SK-N-SH (cell line): Measurements from ENCODE around the gene ISLR2. TPM values are rescaled to one million over a fixed set of nuclear protein-coding genes. Genes with fewer than 3 reads are reported as not detected.

ENCODE experiments used
- CTCF ChIA-PET: fragments of 300-600, 350-600 bp; formaldehyde crosslinking; extraction: SDS; loops from one replicate; lab custom pipeline; 2021; lab: Yijun Ruan, JAX
- POLR2A ChIA-PET: fragments of 350-600 bp; sonication (Branson Sonifier 250); formaldehyde crosslinking; extraction: SDS; loops from one replicate; lab custom pipeline; 2020; ENCODE audit warnings: antibody characterized with exemption, inconsistent platforms; lab: Yijun Ruan, JAX
- DNase-seq: peaks from one replicate; pipeline ENCODE4 v3.0.0; 2012
- H2AFZ ChIP-seq: fragments of 200-600 bp; sonication (generic); 2 replicates; pipeline ENCODE4 v1.8.1; 2016; ENCODE audit warnings: antibody characterized with exemption, mild to moderate bottlenecking, low read depth
- H3F3A ChIP-seq: fragments of 200-600 bp; sonication (generic); replicated peaks from 2 replicates; pipeline ENCODE3; 2016; ENCODE audit warnings: antibody characterized with exemption, mild to moderate bottlenecking; ENCODE audit not compliant: insufficient read depth
- H3K27ac ChIP-seq, 2 experiments: fragments of 200-500 bp in 1 of 2; fragments of 200-600 bp in 1 of 2; sonication (Bioruptor generic) in 1 of 2; sonication (generic), shearing (Covaris generic) in 1 of 2; 2 replicates each; pipeline versions ENCODE4 v1.5.1 to v1.6.1; 2014 to 2016; ENCODE audit warnings: low read depth in 2 of 2, inconsistent platforms in 1 of 2, low read length in 1 of 2, mild to moderate bottlenecking in 1 of 2, mixed read lengths in 1 of 2
- H3K27me3 ChIP-seq: fragments of 200-600 bp; sonication (generic), shearing (Covaris generic); 2 replicates; pipeline ENCODE4 v1.6.1; 2016; ENCODE audit warnings: mixed run types; ENCODE audit not compliant: insufficient read depth
- H3K36me3 ChIP-seq, 2 experiments: fragments of 200-500 bp in 1 of 2; fragments of 200-600 bp in 1 of 2; sonication (Bioruptor generic) in 1 of 2; sonication (generic) in 1 of 2; replicated peaks in 1 of 2; 2 replicates each; pipeline versions ENCODE3 to v1.5.1; 2014 to 2016; ENCODE audit warnings: low read length in 1 of 2, mild to moderate bottlenecking in 1 of 2; ENCODE audit not compliant: insufficient read depth in 2 of 2, control insufficient read depth in 1 of 2
- H3K4me1 ChIP-seq, 2 experiments: fragments of 200-500 bp in 1 of 2; fragments of 200-600 bp in 1 of 2; sonication (Bioruptor generic) in 1 of 2; sonication (generic), shearing (Covaris generic) in 1 of 2; 2 replicates each; pipeline versions ENCODE4 v1.5.1 to v1.6.1; 2014 to 2016; ENCODE audit warnings: low read depth in 1 of 2, low read length in 1 of 2, mixed run types in 1 of 2; ENCODE audit not compliant: insufficient read depth in 2 of 2, control insufficient read depth in 1 of 2
- H3K4me2 ChIP-seq: fragments of 200-600 bp; sonication (generic), shearing (Covaris generic); 2 replicates; pipeline ENCODE4 v1.6.1; 2017; ENCODE audit warnings: mixed run types
- H3K4me3 ChIP-seq, 2 experiments: fragments of 200-500 bp in 1 of 2; fragments of 200-600 bp in 1 of 2; sonication (Bioruptor generic) in 1 of 2; sonication (generic), shearing (Covaris generic) in 1 of 2; 2 replicates each; pipeline versions ENCODE4 v1.5.1 to v1.8.1; 2014 to 2016; ENCODE audit warnings: low read depth in 2 of 2, inconsistent platforms in 1 of 2, low read length in 1 of 2, mild to moderate bottlenecking in 1 of 2, mixed read lengths in 1 of 2, moderate library complexity in 1 of 2
- H3K79me2 ChIP-seq: fragments of 200-600 bp; sonication (generic); 2 replicates; pipeline ENCODE4 v1.8.1; 2017; ENCODE audit warnings: mild to moderate bottlenecking; ENCODE audit not compliant: insufficient read depth
- H3K9ac ChIP-seq: fragments of 200-600 bp; sonication (generic); 2 replicates; pipeline ENCODE4 v1.6.1; 2017; ENCODE audit warnings: mixed run types
- H3K9me2 ChIP-seq: fragments of 200-600 bp; sonication (generic); 2 replicates; pipeline ENCODE4 v1.6.1; 2017; ENCODE audit warnings: mixed run types
- H3K9me3 ChIP-seq: fragments of 200-600 bp; sonication (generic); 2 replicates; pipeline ENCODE4 v1.6.1; 2017; ENCODE audit warnings: mixed run types, mild to moderate bottlenecking, moderate library complexity
- H4K20me1 ChIP-seq: fragments of 200-600 bp; sonication (generic); 2 replicates; pipeline ENCODE4 v1.6.1; 2017; ENCODE audit warnings: mild to moderate bottlenecking, mixed run types; ENCODE audit not compliant: insufficient read depth
- CHD2 ChIP-seq: fragments of 150-350 bp; IDR thresholded peaks from 2 replicates; pipeline ENCODE4 v1.6.1; 2018; ENCODE audit warnings: low read length; ENCODE audit not compliant: partially characterized antibody
- EP300 ChIP-seq, 2 experiments: IDR thresholded peaks; 2 replicates each; pipeline versions ENCODE4 v1.4.0 to v1.6.1; 2012; ENCODE audit warnings: borderline replicate concordance in 1 of 2, low read depth in 1 of 2, low read length in 1 of 2
- EZH2phosphoT487 ChIP-seq: fragments of 200-600 bp; sonication (generic); IDR thresholded peaks from 2 replicates; pipeline ENCODE4 v1.6.1; 2017; ENCODE audit warnings: low read depth, mixed run types, mild to moderate bottlenecking, antibody characterized with exemption, moderate library complexity, borderline replicate concordance
- FOSL2 ChIP-seq: IDR thresholded peaks from 2 replicates; pipeline ENCODE4 v1.4.0; 2012; ENCODE audit warnings: low read depth, mild to moderate bottlenecking, moderate library complexity, borderline replicate concordance
- FOXJ3 ChIP-seq: sonication (generic); formaldehyde crosslinking; IDR thresholded peaks from 2 replicates; pipeline ENCODE4 v1.5.1; 2020; ENCODE audit warnings: mild to moderate bottlenecking, missing genetic modification reagents
- FOXM1 ChIP-seq: IDR thresholded peaks from 2 replicates; pipeline ENCODE4 v1.4.0; 2012; ENCODE audit warnings: low read depth, mild to moderate bottlenecking
- GATA2 ChIP-seq: sonication (generic); formaldehyde crosslinking; IDR thresholded peaks from 2 replicates; pipeline ENCODE4 v1.5.0; 2020; ENCODE audit warnings: mild to moderate bottlenecking, missing genetic modification reagents
- JUND ChIP-seq: IDR thresholded peaks from 2 replicates; pipeline ENCODE4 v1.4.0; 2012
- MEF2A ChIP-seq: IDR thresholded peaks from 2 replicates; pipeline ENCODE4 v1.4.0; 2012; ENCODE audit warnings: low read depth, borderline replicate concordance
- MXI1 ChIP-seq: IDR thresholded peaks from 2 replicates; pipeline ENCODE4 v1.6.1; 2012; ENCODE audit warnings: mild to moderate bottlenecking, low read depth, low read length, improper control_type of control experiment
- NFIC ChIP-seq: IDR thresholded peaks from 2 replicates; pipeline ENCODE4 v1.4.0; 2012; ENCODE audit warnings: borderline replicate concordance
- RAD21 ChIP-seq: IDR thresholded peaks from 2 replicates; pipeline ENCODE4 v1.6.1; 2012; ENCODE audit warnings: mild to moderate bottlenecking, low read length
- RXRA ChIP-seq: IDR thresholded peaks from 2 replicates; pipeline ENCODE4 v1.4.0; 2012; ENCODE audit warnings: low read depth, mild to moderate bottlenecking, borderline replicate concordance
- SMC3 ChIP-seq: IDR thresholded peaks from 2 replicates; pipeline ENCODE4 v1.6.1; 2012; ENCODE audit warnings: low read depth, low read length, improper control_type of control experiment
- USF2 ChIP-seq: fragments of 150-350 bp; IDR thresholded peaks from 2 replicates; pipeline ENCODE4 v1.6.1; 2017; ENCODE audit warnings: antibody characterized with exemption, low read length, low read depth, borderline replicate concordance
- WGBS: methylation state at CpG from one replicate; pipeline ENCODE4 v1.1.6; 2017; ENCODE audit warnings: low lambda C conversion rate; 5-methylcytosine and 5-hydroxymethylcytosine counted together
- polyA plus RNA-seq, 3 experiments: library from polyadenylated mRNA; depleted of rRNA; stranded (reverse); fragments of >200 nt; gene quantifications; 2 replicates each; pipeline ENCODE4 v1.2.3, GENCODE V29; 2012
- TF ChIP-seq, protein P1 (sequence below): IDR thresholded peaks from 2 replicates; pipeline ENCODE4 v1.4.0; 2012; ENCODE audit warnings: low read depth
- TF ChIP-seq, protein P2 (sequence below): fragments of 150-350 bp; IDR thresholded peaks from 2 replicates; pipeline ENCODE4 v1.6.1; 2016; ENCODE audit warnings: mild to moderate bottlenecking, low read depth, low read length
- TF ChIP-seq, protein P3 (sequence below): IDR thresholded peaks from 2 replicates; pipeline ENCODE4 v1.4.0; 2012; ENCODE audit warnings: low read depth, borderline replicate concordance

Gene ISLR2
- polyA plus RNA-seq, 1 of the 3 experiments (the other 2 are of a cell fraction) = 0.56 TPM

GRCh38 chr15:74124196-74124595 is 6.2 kb upstream of the ISLR2 start:
- H3K4me1 ChIP-seq = peaks cover 0 to 27% of the 10 kb centered on the region in 2 experiments; a peak in 1 of 4 replicates
- no peaks in the 10 kb centered on the region for H4K20me1 ChIP-seq
- H3K9me3 ChIP-seq = no peaks in the 10 kb centered on the region
- H2AFZ ChIP-seq = no peak overlapping the region
- H3K4me2 ChIP-seq = no peak overlapping the region
- no peak overlapping the region for H3K27ac ChIP-seq
- WGBS = 61% methylated on average over 3 of the region's 3 CpGs
- DNase-seq = no peak
- peaks cover 17% of the 10 kb centered on the region for H3K27me3 ChIP-seq
- no peaks in the 10 kb centered on the region for H3K79me2 ChIP-seq
- no peak overlapping the region for H3K9ac ChIP-seq
- POLR2A ChIA-PET = no interaction called here
- H3K36me3 ChIP-seq = no peaks in the 10 kb centered on the region
- no peak for TF ChIP-seq USF2
- TF ChIP-seq EP300 (IDR thresholded peaks at IDR 0.05; ENCODE audit: borderline replicate concordance in 1 of 2, low read depth in 1 of 2, low read length in 1 of 2) = no peak
- TF ChIP-seq, protein P1, sequence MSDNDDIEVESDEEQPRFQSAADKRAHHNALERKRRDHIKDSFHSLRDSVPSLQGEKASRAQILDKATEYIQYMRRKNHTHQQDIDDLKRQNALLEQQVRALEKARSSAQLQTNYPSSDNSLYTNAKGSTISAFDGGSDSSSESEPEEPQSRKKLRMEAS = no peak
- TF ChIP-seq FOXJ3 (CRISPR knock-in tag) = no peak
- TF ChIP-seq SMC3 = no peak
- TF ChIP-seq MXI1 = no peak
- no peak for TF ChIP-seq FOSL2
- TF ChIP-seq EZH2phosphoT487 = no peak
- no peaks in the 10 kb centered on the region for H3K9me2 ChIP-seq
- CTCF ChIA-PET = interaction anchor here (1.2 to 3.8 kb wide), 4 partner anchors 20 to 196 kb away, joined by 3 to 37 read pairs (median 14); no protein-coding TSS in a partner anchor
- no peak overlapping the region for H3K4me3 ChIP-seq
- H3F3A ChIP-seq = no peaks in the 10 kb centered on the region

GRCh38 chr15:74124759-74125158 is 5.6 kb upstream of the ISLR2 start:
- Histone ChIP-seq H3K36me3 (no peaks in the 10 kb centered on the region), H2AFZ (no peak overlapping the region), H3K9me3 (no peaks in the 10 kb centered on the region), H3F3A (no peaks in the 10 kb centered on the region), H3K9me2 (no peaks in the 10 kb centered on the region), H3K79me2 (no peaks in the 10 kb centered on the region), H3K9ac (no peak overlapping the region), H3K27ac (no peak overlapping the region), H3K4me3 (no peak overlapping the region), H4K20me1 (no peaks in the 10 kb centered on the region), H3K27me3 (peaks cover 23% of the 10 kb centered on the region), H3K4me1 (peaks cover 0 to 32% of the 10 kb centered on the region in 2 experiments; a peak in 1 of 4 replicates), H3K4me2 (no peak overlapping the region)
- DNase-seq = no peak
- ChIA-PET POLR2A (interaction anchor here (1.2 to 1.5 kb wide), 2 partner anchors 51 to 78 kb away, joined by 4 read pairs; partner anchors contain the start of gene STRA6), CTCF (interaction anchor here (1.2 to 6.5 kb wide), 5 partner anchors 11 to 197 kb away, joined by 3 to 110 read pairs (median 8); no protein-coding TSS in a partner anchor)
- 62% methylated on average over 6 of the region's 7 CpGs for WGBS
- no peak for TF ChIP-seq NFIC
- no peak for TF ChIP-seq USF2
- TF ChIP-seq FOXM1 = no peak
- no peak for TF ChIP-seq RAD21
- no peak for TF ChIP-seq EP300 (IDR thresholded peaks at IDR 0.05; ENCODE audit: borderline replicate concordance in 1 of 2, low read depth in 1 of 2, low read length in 1 of 2)
- TF ChIP-seq JUND = no peak
- no peak for TF ChIP-seq GATA2 (CRISPR knock-in tag)
- TF ChIP-seq, protein P2, sequence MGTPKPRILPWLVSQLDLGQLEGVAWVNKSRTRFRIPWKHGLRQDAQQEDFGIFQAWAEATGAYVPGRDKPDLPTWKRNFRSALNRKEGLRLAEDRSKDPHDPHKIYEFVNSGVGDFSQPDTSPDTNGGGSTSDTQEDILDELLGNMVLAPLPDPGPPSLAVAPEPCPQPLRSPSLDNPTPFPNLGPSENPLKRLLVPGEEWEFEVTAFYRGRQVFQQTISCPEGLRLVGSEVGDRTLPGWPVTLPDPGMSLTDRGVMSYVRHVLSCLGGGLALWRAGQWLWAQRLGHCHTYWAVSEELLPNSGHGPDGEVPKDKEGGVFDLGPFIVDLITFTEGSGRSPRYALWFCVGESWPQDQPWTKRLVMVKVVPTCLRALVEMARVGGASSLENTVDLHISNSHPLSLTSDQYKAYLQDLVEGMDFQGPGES = no peak
- TF ChIP-seq, protein P1 = no peak
- TF ChIP-seq, protein P3, sequence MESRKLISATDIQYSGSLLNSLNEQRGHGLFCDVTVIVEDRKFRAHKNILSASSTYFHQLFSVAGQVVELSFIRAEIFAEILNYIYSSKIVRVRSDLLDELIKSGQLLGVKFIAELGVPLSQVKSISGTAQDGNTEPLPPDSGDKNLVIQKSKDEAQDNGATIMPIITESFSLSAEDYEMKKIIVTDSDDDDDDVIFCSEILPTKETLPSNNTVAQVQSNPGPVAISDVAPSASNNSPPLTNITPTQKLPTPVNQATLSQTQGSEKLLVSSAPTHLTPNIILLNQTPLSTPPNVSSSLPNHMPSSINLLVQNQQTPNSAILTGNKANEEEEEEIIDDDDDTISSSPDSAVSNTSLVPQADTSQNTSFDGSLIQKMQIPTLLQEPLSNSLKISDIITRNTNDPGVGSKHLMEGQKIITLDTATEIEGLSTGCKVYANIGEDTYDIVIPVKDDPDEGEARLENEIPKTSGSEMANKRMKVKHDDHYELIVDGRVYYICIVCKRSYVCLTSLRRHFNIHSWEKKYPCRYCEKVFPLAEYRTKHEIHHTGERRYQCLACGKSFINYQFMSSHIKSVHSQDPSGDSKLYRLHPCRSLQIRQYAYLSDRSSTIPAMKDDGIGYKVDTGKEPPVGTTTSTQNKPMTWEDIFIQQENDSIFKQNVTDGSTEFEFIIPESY = no peak
- no peak for TF ChIP-seq CHD2
- no peak for TF ChIP-seq RXRA
- TF ChIP-seq MEF2A = no peak
